Stimulated activated naive CD8-positive, alpha-beta T cell treated with anti-CD3 and anti-CD28 coated beads, Interleukin-15, Interleukin-2, amounts not matched to agents 100 ng/mL and 50 ng/mL, for 24 hours (primary cell): ENCODE results near the gene NYNRIN.

ENCODE experiments used
- H3K27ac Mint-ChIP-seq: one replicate; pipeline ENCODE4 v1.8.0; 2021; ENCODE audit warnings: mild to moderate bottlenecking, mixed read lengths
- H3K27me3 Mint-ChIP-seq: one replicate; pipeline ENCODE4 v1.8.0; 2021; ENCODE audit warnings: mixed read lengths
- H3K36me3 Mint-ChIP-seq: one replicate; pipeline ENCODE4 v1.8.0; 2021; ENCODE audit warnings: low read depth, mixed read lengths
- H3K4me1 Mint-ChIP-seq: one replicate; pipeline ENCODE4 v1.8.0; 2021; ENCODE audit warnings: low read depth, mixed read lengths
- H3K4me3 Mint-ChIP-seq: one replicate; pipeline ENCODE4 v1.8.0; 2021; ENCODE audit warnings: mild to moderate bottlenecking, mixed read lengths
- H3K9me3 Mint-ChIP-seq: one replicate; pipeline ENCODE4 v1.8.0; 2021; ENCODE audit warnings: mixed read lengths

Gene NYNRIN

DNA sequence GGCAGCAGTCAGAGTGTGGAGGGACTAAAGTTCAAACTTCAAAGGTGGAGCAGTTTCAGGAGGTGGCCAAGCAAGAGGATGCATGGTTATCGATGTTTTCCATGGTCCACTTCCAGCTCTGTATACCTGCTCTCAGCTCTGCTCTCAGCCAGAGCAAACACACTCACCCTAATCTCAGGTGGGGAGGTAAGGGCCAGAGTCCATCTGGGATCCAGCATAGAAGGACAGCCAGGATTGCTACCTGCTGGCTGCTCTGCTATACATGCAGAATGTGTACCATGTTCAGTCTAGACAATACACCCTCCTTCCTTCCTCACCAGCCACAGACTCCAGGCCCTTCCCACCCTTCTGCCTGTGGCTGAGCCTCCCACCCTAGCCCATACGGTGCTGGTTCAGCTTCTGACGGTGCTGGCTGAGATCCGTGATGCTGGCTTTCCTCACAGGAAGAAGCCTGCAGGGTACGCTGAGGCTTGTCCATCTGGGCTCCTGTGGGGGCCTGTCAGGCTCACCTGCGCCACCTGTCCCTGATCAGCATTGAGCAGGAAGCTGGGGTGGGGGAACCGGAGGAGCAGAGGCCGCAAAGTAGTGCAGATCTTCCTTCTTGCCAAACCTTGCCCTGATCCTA lies 28.2 kb downstream of the NYNRIN start:
- H3K36me3 Mint-ChIP-seq: peaks cover 7% of the 10 kb centered on the region
- H3K4me1 Mint-ChIP-seq: peaks cover 40% of the 10 kb centered on the region
- H3K4me3 Mint-ChIP-seq: no peak overlapping the region

DNA sequence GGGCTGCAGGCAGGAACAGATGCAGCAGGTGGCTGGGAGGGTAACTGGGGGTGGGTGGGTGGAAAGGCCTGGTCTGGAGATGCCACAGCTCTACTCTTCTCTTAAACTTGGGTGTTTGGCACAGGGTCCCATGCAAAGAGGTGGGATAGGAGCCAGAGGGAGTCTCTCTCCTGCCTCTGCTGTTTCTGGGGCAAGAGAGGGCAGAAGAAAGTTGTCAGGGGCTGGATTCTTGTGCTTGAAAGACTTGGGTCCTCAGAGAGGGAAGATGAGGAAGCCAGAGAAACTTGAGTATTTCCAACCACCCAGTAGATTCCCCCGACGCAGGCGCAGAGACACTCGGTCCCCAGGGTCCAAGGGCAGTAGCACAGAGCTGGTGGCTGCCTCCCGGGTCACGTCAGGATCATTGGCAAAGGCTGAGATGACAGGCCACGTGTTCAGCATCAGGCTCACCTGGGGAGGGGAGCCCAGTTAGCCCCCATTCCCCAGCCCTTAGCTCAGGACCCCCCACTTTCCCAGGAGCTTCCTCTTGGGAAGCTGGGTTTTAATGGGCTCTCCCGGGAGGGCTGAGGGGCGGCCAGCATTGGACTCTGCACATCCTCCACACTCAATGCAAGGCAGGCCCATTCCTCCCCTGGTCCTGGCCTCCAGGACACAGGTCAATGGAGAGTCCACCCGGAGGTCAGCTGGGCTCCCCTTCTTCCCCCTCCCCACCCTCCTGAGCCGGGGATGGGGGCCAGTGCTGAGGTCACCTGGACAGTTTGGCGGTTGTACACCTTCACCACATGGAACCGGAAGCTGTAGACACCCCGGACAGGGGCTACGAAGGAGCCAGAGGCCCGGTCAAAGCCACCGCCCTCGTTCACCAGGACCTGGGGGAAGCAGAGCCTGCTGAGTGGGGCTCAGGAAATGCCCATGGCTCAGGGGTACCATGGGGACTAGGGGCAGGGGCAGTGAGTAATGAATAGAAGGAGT lies 29.0 kb downstream of the NYNRIN start:
- no peaks in the 10 kb centered on the region for H3K9me3 Mint-ChIP-seq
- no peak overlapping the region for H3K4me3 Mint-ChIP-seq
- peak overlapping the region; percentile 62 for H3K27ac Mint-ChIP-seq
- peaks cover 9% of the 10 kb centered on the region for H3K36me3 Mint-ChIP-seq
- no peaks in the 10 kb centered on the region for H3K27me3 Mint-ChIP-seq
- H3K4me1 Mint-ChIP-seq: peaks cover 41% of the 10 kb centered on the region

More for the DNA sequence above, 28.2 kb downstream of the NYNRIN start:
- H3K27ac Mint-ChIP-seq: no peak overlapping the region
- no peaks in the 10 kb centered on the region for H3K27me3 Mint-ChIP-seq
- H3K9me3 Mint-ChIP-seq: no peaks in the 10 kb centered on the region

- H3K27me3 Mint-ChIP-seq: no peaks in the 10 kb centered on the region
- H3K4me1 Mint-ChIP-seq: peaks cover 46% of the 10 kb centered on the region
- H3K4me3 Mint-ChIP-seq: peak overlapping the region; percentile 88
- H3K27ac Mint-ChIP-seq: peak overlapping the region; percentile 95
- H3K9me3 Mint-ChIP-seq: no peaks in the 10 kb centered on the region
- H3K36me3 Mint-ChIP-seq: peaks cover 18% of the 10 kb centered on the region
Measured at GRCh38 chr14:24428628-24429394, 30.0 kb downstream of the NYNRIN start.

GRCh38 chr14:24429395-24430142 lies 30.8 kb downstream of the NYNRIN start, which contains the start of the genes CBLN3 and KHNYN:
Gene CBLN3, minus strand, starts transcription at chr14:24429668. Its CDS starts 614 bp downstream, at chr14:24429054.
Gene KHNYN, plus strand, starts transcription at chr14:24429954. Its CDS starts 777 bp downstream, at chr14:24430731.
- H3K4me3 Mint-ChIP-seq: peak within 1 kb of the TSS; percentile 91
- no peaks in the 10 kb centered on the region for H3K27me3 Mint-ChIP-seq
- H3K36me3 Mint-ChIP-seq: peaks cover 21% of the 10 kb centered on the region
- H3K4me1 Mint-ChIP-seq: peaks cover 46% of the 10 kb centered on the region
- no peaks in the 10 kb centered on the region for H3K9me3 Mint-ChIP-seq
- peak within 1 kb of the TSS; percentile 95 for H3K27ac Mint-ChIP-seq

- peaks cover 46% of the 10 kb centered on the region for H3K4me1 Mint-ChIP-seq
- peak overlapping the region; percentile 91 for H3K4me3 Mint-ChIP-seq
- no peaks in the 10 kb centered on the region for H3K9me3 Mint-ChIP-seq
- peaks cover 21% of the 10 kb centered on the region for H3K36me3 Mint-ChIP-seq
- no peaks in the 10 kb centered on the region for H3K27me3 Mint-ChIP-seq
- peak overlapping the region; percentile 92 for H3K27ac Mint-ChIP-seq
Measured at GRCh38 chr14:24430143-24430681, 31.4 kb downstream of the NYNRIN start.

DNA sequence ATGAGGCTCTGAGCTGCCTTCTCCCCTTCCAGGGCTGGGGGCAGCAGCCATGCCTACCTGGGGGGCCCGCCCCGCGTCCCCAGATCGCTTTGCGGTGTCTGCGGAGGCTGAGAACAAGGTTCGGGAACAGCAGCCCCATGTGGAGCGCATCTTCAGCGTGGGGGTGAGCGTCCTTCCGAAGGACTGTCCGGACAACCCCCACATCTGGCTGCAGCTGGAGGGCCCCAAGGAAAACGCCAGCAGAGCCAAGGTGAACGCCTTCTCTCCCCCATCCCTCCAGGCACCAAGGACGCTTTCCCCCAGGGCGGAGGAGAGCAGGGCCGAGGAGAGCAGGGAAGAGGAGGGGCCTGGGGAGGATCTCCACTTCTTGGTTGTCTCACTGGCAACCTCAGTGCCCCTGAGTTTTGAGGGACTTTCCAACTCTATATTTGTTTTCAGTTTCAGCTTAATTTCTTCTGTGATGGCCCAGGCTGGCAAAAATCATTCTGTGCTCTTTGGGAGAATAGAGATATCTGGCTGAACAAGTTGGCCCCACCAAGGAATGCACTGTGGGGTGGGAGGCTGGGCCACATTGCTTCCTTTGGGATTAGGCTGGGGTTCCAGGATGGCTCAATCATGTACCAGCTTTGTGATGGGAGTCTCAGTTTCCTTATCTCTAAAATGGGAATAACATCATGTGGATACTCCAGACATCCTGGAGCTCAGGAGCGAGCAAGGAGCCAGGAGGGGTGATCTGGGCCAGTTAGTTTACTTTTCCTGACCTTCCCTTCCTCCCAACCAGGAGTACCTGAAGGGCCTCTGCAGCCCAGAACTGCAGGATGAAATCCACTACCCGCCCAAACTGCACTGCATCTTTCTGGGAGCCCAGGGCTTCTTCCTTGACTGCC lies 32.1 kb downstream of the NYNRIN start:
- peaks cover 47% of the 10 kb centered on the region for H3K4me1 Mint-ChIP-seq
- H3K27ac Mint-ChIP-seq: peak overlapping the region; percentile 92
- H3K27me3 Mint-ChIP-seq: no peaks in the 10 kb centered on the region
- peak overlapping the region; percentile 91 for H3K4me3 Mint-ChIP-seq
- H3K36me3 Mint-ChIP-seq: peaks cover 21% of the 10 kb centered on the region
- H3K9me3 Mint-ChIP-seq: no peaks in the 10 kb centered on the region

DNA sequence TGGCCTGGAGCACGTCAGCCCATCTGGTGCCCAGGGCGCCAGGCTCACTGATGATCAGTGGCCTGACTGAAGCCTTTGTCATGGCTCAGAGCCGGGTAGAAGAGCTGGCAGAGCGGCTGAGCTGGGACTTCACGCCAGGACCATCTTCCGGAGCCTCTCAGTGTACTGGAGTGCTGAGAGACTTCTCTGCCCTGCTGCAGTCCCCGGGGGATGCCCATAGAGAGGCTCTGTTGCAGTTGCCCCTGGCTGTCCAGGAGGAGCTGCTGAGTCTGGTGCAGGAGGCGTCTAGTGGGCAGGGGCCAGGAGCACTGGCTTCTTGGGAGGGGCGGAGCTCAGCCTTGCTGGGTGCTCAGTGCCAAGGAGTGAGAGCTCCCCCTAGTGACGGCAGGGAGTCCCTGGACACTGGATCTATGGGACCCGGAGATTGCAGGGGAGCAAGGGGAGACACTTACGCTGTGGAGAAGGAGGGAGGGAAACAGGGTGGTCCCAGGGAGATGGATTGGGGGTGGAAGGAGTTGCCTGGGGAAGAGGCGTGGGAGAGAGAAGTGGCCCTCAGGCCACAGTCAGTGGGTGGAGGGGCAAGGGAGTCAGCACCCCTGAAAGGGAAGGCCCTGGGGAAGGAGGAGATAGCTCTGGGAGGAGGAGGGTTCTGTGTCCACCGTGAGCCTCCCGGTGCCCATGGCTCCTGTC lies 32.9 kb downstream of the NYNRIN start:
- peaks cover 45% of the 10 kb centered on the region for H3K4me1 Mint-ChIP-seq
- H3K36me3 Mint-ChIP-seq: peaks cover 24% of the 10 kb centered on the region
- peak overlapping the region; percentile 92 for H3K27ac Mint-ChIP-seq
- H3K4me3 Mint-ChIP-seq: peak overlapping the region; percentile 91
- H3K9me3 Mint-ChIP-seq: no peaks in the 10 kb centered on the region
- no peaks in the 10 kb centered on the region for H3K27me3 Mint-ChIP-seq

DNA sequence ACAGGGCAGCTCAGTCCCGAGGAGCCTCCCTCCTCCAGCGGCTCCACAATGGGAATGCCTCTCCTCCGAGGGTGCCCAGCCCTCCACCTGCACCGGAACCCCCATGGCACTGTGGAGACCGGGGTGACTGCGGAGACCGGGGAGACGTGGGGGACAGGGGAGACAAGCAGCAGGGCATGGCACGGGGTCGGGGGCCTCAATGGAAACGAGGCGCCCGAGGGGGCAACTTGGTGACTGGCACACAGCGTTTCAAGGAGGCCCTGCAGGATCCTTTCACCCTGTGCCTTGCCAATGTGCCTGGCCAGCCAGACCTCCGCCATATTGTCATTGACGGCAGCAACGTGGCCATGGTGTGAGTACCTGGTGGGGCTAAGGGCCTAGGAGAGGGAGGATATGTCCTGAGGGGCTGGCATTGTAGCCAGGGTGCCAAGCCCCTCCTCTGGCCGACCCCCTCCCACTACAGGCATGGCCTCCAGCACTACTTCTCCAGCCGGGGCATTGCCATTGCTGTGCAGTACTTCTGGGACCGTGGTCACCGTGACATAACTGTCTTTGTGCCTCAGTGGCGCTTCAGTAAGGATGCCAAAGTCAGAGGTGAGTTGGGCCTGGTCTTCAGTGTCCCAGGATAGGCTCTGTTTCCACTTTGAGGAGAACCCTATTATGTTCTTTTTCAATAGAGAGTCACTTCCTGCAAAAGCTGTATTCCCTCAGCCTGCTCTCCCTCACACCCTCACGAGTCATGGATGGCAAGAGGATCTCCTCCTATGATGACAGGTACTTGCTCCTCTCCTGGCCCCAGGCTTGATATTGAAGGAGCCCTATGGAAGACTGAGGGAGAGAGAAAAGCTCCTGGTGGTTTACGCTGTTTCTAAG lies 33.7 kb downstream of the NYNRIN start:
- Mint-ChIP-seq H3K4me1 (peaks cover 47% of the 10 kb centered on the region), H3K4me3 (peak overlapping the region; percentile 20), H3K27me3 (no peaks in the 10 kb centered on the region), H3K27ac (no peak overlapping the region), H3K9me3 (no peaks in the 10 kb centered on the region), H3K36me3 (peaks cover 28% of the 10 kb centered on the region)

GRCh38 chr14:24434036-24434435 lies 35.2 kb downstream of the NYNRIN start:
- Mint-ChIP-seq H3K36me3 (peaks cover 41% of the 10 kb centered on the region), H3K4me1 (peaks cover 55% of the 10 kb centered on the region), H3K9me3 (no peaks in the 10 kb centered on the region), H3K27me3 (no peaks in the 10 kb centered on the region), H3K4me3 (no peak overlapping the region), H3K27ac (no peak overlapping the region)

DNA sequence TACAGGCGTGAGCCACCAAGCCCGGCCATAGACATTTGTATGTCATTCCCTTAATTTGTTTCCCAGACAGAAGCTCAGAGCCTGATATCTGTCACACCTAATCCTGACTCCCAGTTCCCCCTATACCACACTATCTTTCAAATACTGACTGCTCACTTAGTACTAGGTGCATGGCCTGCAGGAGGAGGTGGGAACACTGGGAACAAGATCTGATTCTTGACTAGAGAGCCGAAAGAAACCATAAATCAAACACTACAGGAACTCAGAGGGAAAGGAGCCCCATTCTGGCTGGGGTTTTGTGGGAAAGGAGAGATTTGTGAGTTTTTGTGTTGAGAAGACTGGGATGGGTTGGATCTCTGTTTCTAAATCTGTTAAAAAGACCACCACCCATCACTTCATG lies 35.9 kb downstream of the NYNRIN start:
- Mint-ChIP-seq H3K9me3 (no peaks in the 10 kb centered on the region), H3K4me3 (no peak overlapping the region), H3K27me3 (no peaks in the 10 kb centered on the region), H3K36me3 (peaks cover 48% of the 10 kb centered on the region), H3K4me1 (peaks cover 56% of the 10 kb centered on the region), H3K27ac (no peak overlapping the region)

GRCh38 chr14:24435192-24435810 lies 36.5 kb downstream of the NYNRIN start:
- H3K27me3 Mint-ChIP-seq: no peaks in the 10 kb centered on the region
- H3K9me3 Mint-ChIP-seq: no peaks in the 10 kb centered on the region
- peaks cover 60% of the 10 kb centered on the region for H3K4me1 Mint-ChIP-seq
- peaks cover 50% of the 10 kb centered on the region for H3K36me3 Mint-ChIP-seq
- no peak overlapping the region for H3K27ac Mint-ChIP-seq
- no peak overlapping the region for H3K4me3 Mint-ChIP-seq

DNA sequence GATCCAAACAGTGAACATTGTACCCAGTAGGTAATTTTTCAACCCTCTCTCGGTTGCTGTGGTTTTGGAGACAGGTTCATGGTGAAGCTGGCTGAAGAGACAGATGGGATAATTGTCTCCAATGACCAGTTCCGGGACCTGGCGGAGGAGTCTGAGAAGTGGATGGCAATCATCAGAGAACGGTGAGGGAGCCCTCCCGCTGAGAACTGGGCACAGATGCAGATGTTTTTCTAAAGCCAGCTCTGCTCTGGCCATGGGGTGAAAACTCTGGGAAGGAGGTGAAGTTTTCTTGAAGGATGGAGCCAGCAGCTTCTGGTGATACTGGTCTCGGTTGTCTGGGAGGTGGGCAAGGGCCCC lies 37.2 kb downstream of the NYNRIN start:
- Mint-ChIP-seq H3K9me3 (no peaks in the 10 kb centered on the region), H3K27ac (no peak overlapping the region), H3K27me3 (no peaks in the 10 kb centered on the region), H3K4me1 (peaks cover 64% of the 10 kb centered on the region), H3K36me3 (peaks cover 56% of the 10 kb centered on the region), H3K4me3 (no peak overlapping the region)
